ENCODE measurements around the gene CCIN. TPM values are rescaled to one million over a fixed set of nuclear protein-coding genes. Genes with fewer than 3 reads are reported as not detected.

Gene CCIN
- total RNA-seq, 1 donor from 2014 or later = not detected

DNA sequence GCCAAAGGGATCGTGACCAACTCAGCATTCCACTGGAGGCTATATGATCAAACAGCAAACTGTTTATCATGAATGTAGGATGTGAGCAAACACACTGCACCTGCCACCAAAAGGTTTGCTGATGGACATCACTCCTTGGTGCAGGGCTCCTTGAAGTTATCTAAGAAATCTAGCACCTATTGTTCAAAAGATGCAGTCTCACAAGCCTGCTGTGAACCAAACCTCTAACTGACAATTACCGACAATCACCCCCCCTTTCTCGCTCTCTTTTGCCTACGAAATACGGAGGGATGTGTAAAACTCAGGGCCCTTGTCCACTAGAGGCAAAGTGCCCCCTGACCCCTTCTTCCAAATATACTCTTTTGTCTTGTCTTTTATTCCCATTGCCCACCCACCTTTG, 19.0 kb downstream of the CCIN start:
- DNase-seq (ENCODE audit: low read depth) = no peak
- Histone ChIP-seq H3K27me3 (ENCODE audit: control insufficient read depth, insufficient read depth, low read length) (no peaks in the 10 kb centered on the region), H3K36me3 (ENCODE audit: control insufficient read depth, insufficient read depth, low read length) (no peaks in the 10 kb centered on the region), H3K4me3 (ENCODE audit: low read depth, low read length) (no peak overlapping the region)
- TF ChIP-seq, protein P1, sequence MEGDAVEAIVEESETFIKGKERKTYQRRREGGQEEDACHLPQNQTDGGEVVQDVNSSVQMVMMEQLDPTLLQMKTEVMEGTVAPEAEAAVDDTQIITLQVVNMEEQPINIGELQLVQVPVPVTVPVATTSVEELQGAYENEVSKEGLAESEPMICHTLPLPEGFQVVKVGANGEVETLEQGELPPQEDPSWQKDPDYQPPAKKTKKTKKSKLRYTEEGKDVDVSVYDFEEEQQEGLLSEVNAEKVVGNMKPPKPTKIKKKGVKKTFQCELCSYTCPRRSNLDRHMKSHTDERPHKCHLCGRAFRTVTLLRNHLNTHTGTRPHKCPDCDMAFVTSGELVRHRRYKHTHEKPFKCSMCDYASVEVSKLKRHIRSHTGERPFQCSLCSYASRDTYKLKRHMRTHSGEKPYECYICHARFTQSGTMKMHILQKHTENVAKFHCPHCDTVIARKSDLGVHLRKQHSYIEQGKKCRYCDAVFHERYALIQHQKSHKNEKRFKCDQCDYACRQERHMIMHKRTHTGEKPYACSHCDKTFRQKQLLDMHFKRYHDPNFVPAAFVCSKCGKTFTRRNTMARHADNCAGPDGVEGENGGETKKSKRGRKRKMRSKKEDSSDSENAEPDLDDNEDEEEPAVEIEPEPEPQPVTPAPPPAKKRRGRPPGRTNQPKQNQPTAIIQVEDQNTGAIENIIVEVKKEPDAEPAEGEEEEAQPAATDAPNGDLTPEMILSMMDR (IDR thresholded peaks at IDR 0.05; ENCODE audit: insufficient read depth, low read length, poor library complexity, severe bottlenecking) = no peak

DNA sequence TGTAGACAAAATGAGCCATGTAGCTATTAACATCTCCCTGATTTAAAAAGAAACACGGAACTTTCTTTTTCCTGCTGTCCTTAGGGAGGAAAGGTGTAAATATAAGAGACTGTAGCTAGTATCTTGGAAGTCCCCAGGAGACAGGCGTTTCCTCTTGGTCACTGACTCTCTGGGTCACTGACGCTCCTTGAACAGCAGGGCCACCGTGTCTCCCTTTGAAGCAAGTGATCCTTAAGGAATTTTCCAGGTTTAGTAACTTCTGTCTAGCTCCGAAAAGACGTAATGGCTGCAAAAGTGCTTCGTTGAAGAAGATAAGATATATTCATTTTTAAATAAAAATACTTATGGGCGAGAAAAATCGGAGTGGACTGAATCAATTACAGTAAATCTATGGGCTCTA, 20.8 kb downstream of the CCIN start:
- Histone ChIP-seq H3K4me3 (ENCODE audit: low read depth, low read length) (peak overlapping the region; percentile 90), H3K36me3 (ENCODE audit: control insufficient read depth, insufficient read depth, low read length) (no peaks in the 10 kb centered on the region), H3K27me3 (ENCODE audit: control insufficient read depth, insufficient read depth, low read length) (no peaks in the 10 kb centered on the region)
- TF ChIP-seq, protein P1 (IDR thresholded peaks at IDR 0.05; ENCODE audit: insufficient read depth, low read length, poor library complexity, severe bottlenecking) = no peak
- DNase-seq (ENCODE audit: low read depth) = no peak

DNA sequence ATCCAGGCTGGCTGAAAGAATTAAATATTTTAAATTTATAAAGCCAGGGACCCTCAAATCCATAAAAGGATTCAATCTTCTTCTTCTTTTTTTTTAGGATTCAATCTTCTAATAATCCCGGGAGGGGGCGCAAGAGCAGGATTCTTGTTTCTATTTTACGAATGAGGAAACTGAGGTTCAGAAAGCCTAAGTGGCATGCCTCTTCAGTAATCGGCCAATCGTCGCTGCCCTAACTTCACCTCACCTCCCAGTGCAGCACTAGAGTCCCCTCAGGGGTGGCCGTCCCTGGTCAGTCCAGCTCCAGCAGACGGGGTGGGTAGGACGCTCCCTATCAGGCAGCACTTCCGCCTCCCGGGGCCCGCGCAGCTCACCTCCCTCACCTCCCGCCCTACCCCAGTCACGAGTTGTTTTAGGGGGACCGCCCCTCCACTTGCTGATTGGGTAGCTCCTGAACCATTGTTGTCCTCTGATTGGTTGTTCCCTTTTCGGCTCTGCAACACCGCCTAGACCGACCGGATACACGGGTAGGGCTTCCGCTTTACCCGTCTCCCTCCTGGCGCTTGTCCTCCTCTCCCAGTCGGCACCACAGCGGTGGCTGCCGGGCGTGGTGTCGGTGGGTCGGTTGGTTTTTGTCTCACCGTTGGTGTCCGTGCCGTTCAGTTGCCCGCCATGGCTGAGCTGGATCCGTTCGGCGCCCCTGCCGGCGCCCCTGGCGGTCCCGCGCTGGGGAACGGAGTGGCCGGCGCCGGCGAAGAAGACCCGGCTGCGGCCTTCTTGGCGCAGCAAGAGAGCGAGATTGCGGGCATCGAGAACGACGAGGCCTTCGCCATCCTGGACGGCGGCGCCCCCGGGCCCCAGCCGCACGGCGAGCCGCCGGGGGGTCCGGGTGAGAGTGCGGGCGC, 21.5 kb downstream of the CCIN start, which contains the start of gene CLTA:
CLTA (plus strand) TSS at position 534 of the 902 bp plus-strand sequence; CDS start at position 670, 136 bp downstream.
- peak; percentile 95 for DNase-seq (ENCODE audit: low read depth)
- Histone ChIP-seq H3K27me3 (ENCODE audit: control insufficient read depth, insufficient read depth, low read length) (no peaks in the 10 kb centered on the region), H3K36me3 (ENCODE audit: control insufficient read depth, insufficient read depth, low read length) (no peaks in the 10 kb centered on the region), H3K4me3 (ENCODE audit: low read depth, low read length) (peak within 1 kb of the TSS; percentile 90)
- TF ChIP-seq, protein P1 (IDR thresholded peaks at IDR 0.05; ENCODE audit: insufficient read depth, low read length, poor library complexity, severe bottlenecking) = peak; percentile 61

DNA sequence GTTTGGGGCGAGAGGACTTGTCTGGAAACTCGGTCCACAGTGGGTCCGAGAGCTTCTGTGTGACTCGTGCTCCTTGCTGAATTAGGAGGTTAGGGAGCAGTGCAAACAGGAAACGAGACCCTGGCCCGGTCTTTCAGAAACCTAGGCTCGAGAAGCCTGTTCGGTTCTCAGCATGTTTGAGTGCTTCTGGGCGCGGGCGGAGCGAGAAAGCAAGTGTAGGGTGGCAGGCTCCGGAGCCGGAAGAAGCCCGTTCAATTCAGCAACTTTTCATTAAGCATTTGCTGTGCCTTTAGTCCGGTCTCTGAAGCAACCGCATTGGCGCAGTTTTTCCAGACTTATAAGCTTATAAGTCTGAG, 22.1 kb downstream of the CCIN start:
- H3K27me3 ChIP-seq (ENCODE audit: control insufficient read depth, insufficient read depth, low read length) = no peaks in the 10 kb centered on the region
- H3K36me3 ChIP-seq (ENCODE audit: control insufficient read depth, insufficient read depth, low read length) = no peaks in the 10 kb centered on the region
- no peak for DNase-seq (ENCODE audit: low read depth)
- TF ChIP-seq, protein P1 (IDR thresholded peaks at IDR 0.05; ENCODE audit: insufficient read depth, low read length, poor library complexity, severe bottlenecking) = no peak
- peak overlapping the region; percentile 90 for H3K4me3 ChIP-seq (ENCODE audit: low read depth, low read length)

DNA sequence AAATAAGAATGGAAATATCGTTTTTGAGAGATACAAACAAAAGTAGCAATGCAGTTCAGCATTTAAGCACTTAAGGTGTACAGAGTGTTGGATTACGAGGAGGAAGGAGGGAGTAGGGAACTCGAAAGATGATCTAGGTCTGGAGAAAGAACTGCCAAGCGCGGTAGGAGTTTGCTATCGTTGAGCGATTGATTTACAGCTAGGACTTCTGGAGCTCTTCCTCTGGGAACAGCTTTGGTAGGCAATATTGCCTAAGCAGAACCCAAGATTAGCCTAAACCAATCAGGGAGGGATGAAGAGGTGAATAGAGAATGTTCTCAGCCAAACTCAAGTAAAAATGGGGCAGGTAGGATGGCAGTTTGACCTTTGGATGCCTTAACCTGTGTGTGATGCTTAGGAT, 22.5 kb downstream of the CCIN start:
- H3K4me3 ChIP-seq (ENCODE audit: low read depth, low read length) = peak overlapping the region; percentile 90
- no peaks in the 10 kb centered on the region for H3K36me3 ChIP-seq (ENCODE audit: control insufficient read depth, insufficient read depth, low read length)
- H3K27me3 ChIP-seq (ENCODE audit: control insufficient read depth, insufficient read depth, low read length) = no peaks in the 10 kb centered on the region
- TF ChIP-seq, protein P1 (IDR thresholded peaks at IDR 0.05; ENCODE audit: insufficient read depth, low read length, poor library complexity, severe bottlenecking) = no peak
- DNase-seq (ENCODE audit: low read depth) = no peak

Measured in kidney epithelial cell (primary cell).